GM23338 (cell line): ENCODE measurements around the gene UCMA.

Source experiments
- CREB1 ChIP-seq: fragments of 250-450 bp; sonication (Bioruptor Pico); IDR thresholded peaks from 2 replicates; pipeline ENCODE4 v1.5.0; 2020; ENCODE audit warnings: low read depth, mild to moderate bottlenecking, moderate library complexity
- REST ChIP-seq: IDR thresholded peaks from one replicate; pipeline ENCODE4 v1.6.1; 2018; ENCODE audit warnings: antibody characterized with exemption; ENCODE audit not compliant: unreplicated experiment
- STAT1 ChIP-seq: IDR thresholded peaks from one replicate; pipeline ENCODE4 v1.6.1; 2016; ENCODE audit warnings: antibody characterized with exemption; ENCODE audit not compliant: unreplicated experiment
- TF ChIP-seq, protein P1 (sequence below), 2 experiments: fragments of 200-600 bp in 1 of 2; sonication (generic) in 1 of 2; conservative IDR thresholded peaks; 2 replicates each; pipeline versions ENCODE4 v1.5.1 to v1.6.1; 2016 to 2017; ENCODE audit warnings: antibody characterized with exemption in 2 of 2, low read depth in 2 of 2, mild to moderate bottlenecking in 2 of 2, moderate library complexity in 1 of 2

DNA sequence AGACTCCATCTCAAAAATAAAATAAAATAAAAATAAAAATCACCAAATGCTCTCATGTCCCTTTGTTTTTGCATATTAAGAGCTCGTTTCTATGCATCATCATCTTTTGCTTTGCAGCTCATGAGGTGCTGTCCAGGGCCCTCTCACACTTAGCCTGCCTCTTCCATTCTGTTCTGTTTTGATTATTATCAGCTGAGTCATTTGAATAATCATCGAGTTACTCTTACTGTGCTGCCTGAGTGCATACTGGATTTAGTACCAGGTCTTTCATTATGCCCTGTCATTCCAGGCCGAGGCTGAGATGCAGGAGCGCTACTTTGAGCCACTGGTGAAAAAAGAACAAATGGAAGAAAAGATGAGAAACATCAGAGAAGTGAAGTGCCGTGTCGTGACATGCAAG, 33.0 kb downstream of the UCMA start:
- TF ChIP-seq, protein P1, sequence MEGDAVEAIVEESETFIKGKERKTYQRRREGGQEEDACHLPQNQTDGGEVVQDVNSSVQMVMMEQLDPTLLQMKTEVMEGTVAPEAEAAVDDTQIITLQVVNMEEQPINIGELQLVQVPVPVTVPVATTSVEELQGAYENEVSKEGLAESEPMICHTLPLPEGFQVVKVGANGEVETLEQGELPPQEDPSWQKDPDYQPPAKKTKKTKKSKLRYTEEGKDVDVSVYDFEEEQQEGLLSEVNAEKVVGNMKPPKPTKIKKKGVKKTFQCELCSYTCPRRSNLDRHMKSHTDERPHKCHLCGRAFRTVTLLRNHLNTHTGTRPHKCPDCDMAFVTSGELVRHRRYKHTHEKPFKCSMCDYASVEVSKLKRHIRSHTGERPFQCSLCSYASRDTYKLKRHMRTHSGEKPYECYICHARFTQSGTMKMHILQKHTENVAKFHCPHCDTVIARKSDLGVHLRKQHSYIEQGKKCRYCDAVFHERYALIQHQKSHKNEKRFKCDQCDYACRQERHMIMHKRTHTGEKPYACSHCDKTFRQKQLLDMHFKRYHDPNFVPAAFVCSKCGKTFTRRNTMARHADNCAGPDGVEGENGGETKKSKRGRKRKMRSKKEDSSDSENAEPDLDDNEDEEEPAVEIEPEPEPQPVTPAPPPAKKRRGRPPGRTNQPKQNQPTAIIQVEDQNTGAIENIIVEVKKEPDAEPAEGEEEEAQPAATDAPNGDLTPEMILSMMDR (conservative IDR thresholded peaks at IDR 0.05; ENCODE audit: low read depth in 2 of 2) = no peak
- no peak for TF ChIP-seq REST
- TF ChIP-seq CREB1 (CRISPR knock-in tag) = no peak
- no peak for TF ChIP-seq STAT1
